ENCODE results near the gene GLIPR2.

- no peak for TF ChIP-seq CTCF (IDR thresholded peaks at IDR 0.05; ENCODE audit: low read depth, low read length)
- TF ChIP-seq MAX (IDR thresholded peaks at IDR 0.05; ENCODE audit: low read depth, low read length): peak; percentile 77
- TF ChIP-seq POLR2A (IDR thresholded peaks at IDR 0.05; ENCODE audit: extremely low read depth, insufficient read length): no peak
Measured at GRCh38 chr9:36154331-36154952, 17.9 kb downstream of the GLIPR2 start.
